CD4-positive, alpha-beta T cell (primary cell): Measurements from ENCODE around the gene ZNF689. TPM values are rescaled to one million over a fixed set of nuclear protein-coding genes. Genes with fewer than 3 reads are reported as not detected.

Experiments used
- ATAC-seq: fragments of 200-7000 bp; cut with Tn5 transposase; one replicate; pipeline ENCODE4 v1.10.0; 2022; ENCODE audit warnings: mild to moderate bottlenecking; ENCODE audit not compliant: poor library complexity
- CTCF ChIA-PET: fragments of 350-600 bp; sonication (Branson Sonifier 250); formaldehyde crosslinking; loops from one replicate; lab custom pipeline; 2021; ENCODE audit warnings: antibody characterized with exemption, inconsistent platforms; lab: Charles Lee
- POLR2A ChIA-PET: fragments of 350-600 bp; sonication (Branson Sonifier 250); formaldehyde crosslinking; loops from one replicate; lab custom pipeline; 2021; ENCODE audit warnings: antibody characterized with exemption, inconsistent platforms; lab: Charles Lee
- DNase-seq, 14 experiments: peaks; one replicate each; pipeline ENCODE4 v3.0.0-alpha.2; 2013 to 2020; ENCODE audit warnings: mixed read lengths in 2 of 14
- H3K27ac ChIP-seq, 2 donors: one replicate each; pipeline versions ENCODE4 v1.5.1 to v1.7.0; 2013; ENCODE audit warnings: low read length in 2 of 2, low read depth in 1 of 2, mild to moderate bottlenecking in 1 of 2
- H3K27me3 ChIP-seq, 2 experiments: 1 replicate in 1 of 2; 2 replicates in 1 of 2; pipeline versions ENCODE4 v1.6.1 to v1.7.0; 2013; ENCODE audit warnings: low read length in 2 of 2, control low read depth in 1 of 2, mild to moderate bottlenecking in 1 of 2, moderate library complexity in 1 of 2; ENCODE audit not compliant: insufficient read depth in 2 of 2, control insufficient read depth in 1 of 2
- H3K36me3 ChIP-seq: one replicate; pipeline ENCODE4 v1.6.1; 2013; ENCODE audit warnings: low read length, control low read depth; ENCODE audit not compliant: insufficient read depth
- H3K4me1 ChIP-seq: one replicate; pipeline ENCODE4 v1.6.1; 2013; ENCODE audit warnings: low read length, control low read depth; ENCODE audit not compliant: insufficient read depth
- H3K4me3 ChIP-seq: one replicate; pipeline ENCODE4 v1.5.1; 2013; ENCODE audit warnings: mild to moderate bottlenecking, low read length, moderate library complexity
- H3K9me3 ChIP-seq, 2 experiments: 1 replicate in 1 of 2; 2 replicates in 1 of 2; pipeline versions ENCODE4 v1.6.1 to v1.7.0; 2013; ENCODE audit warnings: low read length in 2 of 2, mild to moderate bottlenecking in 2 of 2, control low read depth in 1 of 2, moderate library complexity in 1 of 2; ENCODE audit not compliant: control insufficient read depth in 1 of 2, insufficient read depth in 1 of 2
- H3K27ac Mint-ChIP-seq: one replicate; pipeline ENCODE4 v1.8.0; 2020; ENCODE audit warnings: mixed read lengths
- H3K27me3 Mint-ChIP-seq: one replicate; pipeline ENCODE4 v1.8.0; 2021; ENCODE audit warnings: mixed read lengths
- H3K36me3 Mint-ChIP-seq: one replicate; pipeline ENCODE4 v1.8.0; 2021; ENCODE audit warnings: low read depth, mixed read lengths
- H3K4me1 Mint-ChIP-seq: one replicate; pipeline ENCODE4 v1.8.0; 2021; ENCODE audit warnings: low read depth, mixed read lengths
- H3K4me3 Mint-ChIP-seq: one replicate; pipeline ENCODE4 v1.8.0; 2020; ENCODE audit warnings: mild to moderate bottlenecking, mixed read lengths
- H3K9me3 Mint-ChIP-seq: one replicate; pipeline ENCODE4 v1.8.0; 2020; ENCODE audit warnings: mixed read lengths
- intact Hi-C, 2 experiments: fragments of 100-400 bp; cut with DNase I in 1 of 2; cut with micrococcal nuclease in 1 of 2; formaldehyde crosslinking; loops; one replicate each; pipeline versions ENCODE4 v1.15.1 to v1.9.0; 2023 to 2025; cut with DNase I, micrococcal nuclease
- total RNA-seq, 174 experiments: library from RNA in 2 of 174; stranded (reverse) in 2 of 174; gene quantifications; one replicate each; pipeline ENCODE4 v1.2.3 and lab custom pipeline; 2021 to 2026
- TF ChIP-seq, protein P1 (sequence below): fragments of 200-600 bp; IDR thresholded peaks from one replicate; pipeline ENCODE4 v1.8.0; 2022; ENCODE audit warnings: antibody characterized with exemption, mild to moderate bottlenecking

The ZNF689 gene
- total RNA-seq, 2 experiments from 2014 or later, result 15.3 to 15.7 TPM

DNA sequence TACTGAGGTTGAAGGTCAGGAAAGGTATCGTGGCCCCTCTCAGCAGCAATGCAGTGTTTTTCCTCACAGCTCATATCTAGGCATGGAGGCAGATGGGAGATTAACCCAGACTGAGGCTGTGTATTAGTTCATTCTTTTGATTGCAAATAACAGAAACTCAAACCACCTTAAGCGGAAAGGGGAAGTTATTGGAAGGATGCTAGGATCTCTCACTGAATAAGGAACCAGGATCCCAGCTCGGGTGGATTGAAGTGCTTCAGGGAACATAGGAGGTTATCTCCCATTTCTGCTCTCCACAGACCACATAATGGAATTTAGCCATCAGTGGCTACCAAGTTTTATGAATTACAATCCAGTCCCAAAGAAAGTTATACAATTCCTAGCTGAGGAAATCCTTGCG lies 8.2 kb downstream of the ZNF689 start:
- ATAC-seq, result no peak
- POLR2A ChIA-PET, result interaction anchor here (0.9 to 1.4 kb wide), 2 partner anchors 16 to 44 kb away, joined by 3 read pairs; partner anchors contain the start of genes ZNF764 and ZNF785
- Histone ChIP-seq H3K27ac (no peak overlapping the region), H3K9me3 (no peaks in the 10 kb centered on the region), H3K4me3 (no peak overlapping the region), H3K27me3 (no peaks in the 10 kb centered on the region), H3K36me3 (peaks cover 29% of the 10 kb centered on the region), H3K4me1 (peaks cover 7% of the 10 kb centered on the region)
- CTCF ChIA-PET, result interaction anchor here (0.5 to 2.8 kb wide), 3 partner anchors 13 to 171 kb away, joined by 3 to 11 read pairs (median 3); partner anchors contain the start of gene DCTPP1
- no peaks in the 10 kb centered on the region for H3K27me3 Mint-ChIP-seq
- no peak for DNase-seq
- no peak overlapping the region for H3K4me3 Mint-ChIP-seq
- no peak overlapping the region for H3K27ac Mint-ChIP-seq
- TF ChIP-seq, protein P1, sequence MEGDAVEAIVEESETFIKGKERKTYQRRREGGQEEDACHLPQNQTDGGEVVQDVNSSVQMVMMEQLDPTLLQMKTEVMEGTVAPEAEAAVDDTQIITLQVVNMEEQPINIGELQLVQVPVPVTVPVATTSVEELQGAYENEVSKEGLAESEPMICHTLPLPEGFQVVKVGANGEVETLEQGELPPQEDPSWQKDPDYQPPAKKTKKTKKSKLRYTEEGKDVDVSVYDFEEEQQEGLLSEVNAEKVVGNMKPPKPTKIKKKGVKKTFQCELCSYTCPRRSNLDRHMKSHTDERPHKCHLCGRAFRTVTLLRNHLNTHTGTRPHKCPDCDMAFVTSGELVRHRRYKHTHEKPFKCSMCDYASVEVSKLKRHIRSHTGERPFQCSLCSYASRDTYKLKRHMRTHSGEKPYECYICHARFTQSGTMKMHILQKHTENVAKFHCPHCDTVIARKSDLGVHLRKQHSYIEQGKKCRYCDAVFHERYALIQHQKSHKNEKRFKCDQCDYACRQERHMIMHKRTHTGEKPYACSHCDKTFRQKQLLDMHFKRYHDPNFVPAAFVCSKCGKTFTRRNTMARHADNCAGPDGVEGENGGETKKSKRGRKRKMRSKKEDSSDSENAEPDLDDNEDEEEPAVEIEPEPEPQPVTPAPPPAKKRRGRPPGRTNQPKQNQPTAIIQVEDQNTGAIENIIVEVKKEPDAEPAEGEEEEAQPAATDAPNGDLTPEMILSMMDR, result no peak
- peaks cover 5% of the 10 kb centered on the region for H3K4me1 Mint-ChIP-seq
- intact Hi-C loops, result no loop called here
- H3K9me3 Mint-ChIP-seq, result no peaks in the 10 kb centered on the region
- H3K36me3 Mint-ChIP-seq, result peaks cover 47% of the 10 kb centered on the region

DNA sequence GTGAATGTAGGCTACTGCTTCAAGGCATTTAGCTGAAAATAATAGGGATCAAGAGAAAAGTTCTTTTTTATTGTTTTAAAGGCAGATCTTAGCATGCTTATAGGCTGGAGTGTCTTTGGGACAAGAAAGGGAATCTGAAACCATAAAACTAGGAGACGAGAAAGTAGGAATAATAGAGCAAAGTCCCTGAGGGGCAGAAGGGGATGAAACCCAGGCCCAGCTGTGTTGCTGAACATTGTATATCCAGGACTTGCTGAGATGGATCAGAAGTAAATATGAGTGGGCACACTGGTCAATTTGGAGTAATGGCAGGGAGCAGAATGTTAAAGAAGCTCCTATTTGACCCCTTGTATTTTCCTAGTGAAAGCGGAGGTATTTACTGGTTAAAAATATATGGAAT lies 9.3 kb downstream of the ZNF689 start:
- peaks cover 38% of the 10 kb centered on the region for H3K36me3 Mint-ChIP-seq
- TF ChIP-seq, protein P1, result no peak
- H3K27ac ChIP-seq, result no peak overlapping the region
- no peak overlapping the region for H3K4me3 Mint-ChIP-seq
- POLR2A ChIA-PET, result interaction anchor here (0.6 kb wide), 1 partner anchor 197 kb away, joined by 3 read pairs; no protein-coding TSS in a partner anchor
- peaks cover 7% of the 10 kb centered on the region for H3K4me1 ChIP-seq
- no peaks in the 10 kb centered on the region for H3K9me3 Mint-ChIP-seq
- no peaks in the 10 kb centered on the region for H3K9me3 ChIP-seq
- H3K4me3 ChIP-seq, result no peak overlapping the region
- intact Hi-C loops, result no loop called here
- no peaks in the 10 kb centered on the region for H3K27me3 ChIP-seq
- no peaks in the 10 kb centered on the region for H3K27me3 Mint-ChIP-seq
- DNase-seq, result no peak
- no peak for ATAC-seq
- H3K4me1 Mint-ChIP-seq, result peaks cover 5% of the 10 kb centered on the region
- no peak overlapping the region for H3K27ac Mint-ChIP-seq
- CTCF ChIA-PET, result interaction anchor here (2.8 to 4.0 kb wide), 2 partner anchors 28 to 170 kb away, joined by 11 to 15 read pairs; partner anchors contain the start of gene DCTPP1
- peaks cover 27% of the 10 kb centered on the region for H3K36me3 ChIP-seq

DNA sequence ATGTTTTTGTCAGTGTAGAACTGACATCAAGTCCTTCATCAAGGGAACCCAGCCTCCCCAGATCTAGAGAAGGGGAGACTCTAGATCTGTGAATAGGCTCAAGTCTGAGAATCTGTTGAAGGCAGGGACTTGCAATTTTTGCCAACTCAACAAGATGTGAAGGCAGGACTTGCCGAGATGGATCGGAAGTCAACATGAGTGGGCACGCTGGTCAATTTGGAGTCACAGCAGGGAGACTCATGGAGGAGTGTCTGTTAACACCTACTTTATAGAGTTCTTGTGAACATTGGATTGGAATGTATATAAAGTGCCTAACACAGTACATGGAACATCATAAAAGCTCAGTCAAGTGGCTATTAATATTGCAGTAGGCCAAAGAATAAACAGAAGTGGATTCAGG lies 10.0 kb downstream of the ZNF689 start:
- H3K27me3 ChIP-seq, result no peaks in the 10 kb centered on the region
- POLR2A ChIA-PET, result interaction anchor here (0.6 kb wide), 1 partner anchor 197 kb away, joined by 3 read pairs; no protein-coding TSS in a partner anchor
- Mint-ChIP-seq H3K4me1 (peaks cover 5% of the 10 kb centered on the region), H3K36me3 (peaks cover 31% of the 10 kb centered on the region), H3K9me3 (no peaks in the 10 kb centered on the region), H3K27me3 (no peaks in the 10 kb centered on the region), H3K4me3 (no peak overlapping the region), H3K27ac (no peak overlapping the region)
- intact Hi-C loops, result no loop called here
- H3K9me3 ChIP-seq, result no peaks in the 10 kb centered on the region
- ATAC-seq (no peak), DNase-seq (no peak)
- H3K4me1 ChIP-seq, result peaks cover 7% of the 10 kb centered on the region
- CTCF ChIA-PET, result interaction anchor here (2.8 to 4.0 kb wide), 2 partner anchors 29 to 170 kb away, joined by 11 to 15 read pairs; partner anchors contain the start of gene DCTPP1
- H3K36me3 ChIP-seq, result peaks cover 22% of the 10 kb centered on the region
- H3K4me3 ChIP-seq, result no peak overlapping the region
- H3K27ac ChIP-seq, result no peak overlapping the region
- TF ChIP-seq, protein P1, result no peak
